Lower leg skin (tissue), 3 donors: Measurements from ENCODE around the gene PTPRN2.

Experiments
- CTCF ChIP-seq, 3 donors: fragments of 450-650 bp; IDR thresholded peaks; one replicate each; pipeline ENCODE4 v1.5.1; 2016; ENCODE audit warnings: antibody characterized with exemption in 3 of 3, mild to moderate bottlenecking in 3 of 3, moderate library complexity in 2 of 3
- POLR2A ChIP-seq, 2 donors: fragments of 450-650 bp; IDR thresholded peaks; one replicate each; pipeline ENCODE4 v1.6.1; 2016 to 2017; ENCODE audit warnings: antibody characterized with exemption in 2 of 2, mild to moderate bottlenecking in 1 of 2, moderate library complexity in 1 of 2

DNA sequence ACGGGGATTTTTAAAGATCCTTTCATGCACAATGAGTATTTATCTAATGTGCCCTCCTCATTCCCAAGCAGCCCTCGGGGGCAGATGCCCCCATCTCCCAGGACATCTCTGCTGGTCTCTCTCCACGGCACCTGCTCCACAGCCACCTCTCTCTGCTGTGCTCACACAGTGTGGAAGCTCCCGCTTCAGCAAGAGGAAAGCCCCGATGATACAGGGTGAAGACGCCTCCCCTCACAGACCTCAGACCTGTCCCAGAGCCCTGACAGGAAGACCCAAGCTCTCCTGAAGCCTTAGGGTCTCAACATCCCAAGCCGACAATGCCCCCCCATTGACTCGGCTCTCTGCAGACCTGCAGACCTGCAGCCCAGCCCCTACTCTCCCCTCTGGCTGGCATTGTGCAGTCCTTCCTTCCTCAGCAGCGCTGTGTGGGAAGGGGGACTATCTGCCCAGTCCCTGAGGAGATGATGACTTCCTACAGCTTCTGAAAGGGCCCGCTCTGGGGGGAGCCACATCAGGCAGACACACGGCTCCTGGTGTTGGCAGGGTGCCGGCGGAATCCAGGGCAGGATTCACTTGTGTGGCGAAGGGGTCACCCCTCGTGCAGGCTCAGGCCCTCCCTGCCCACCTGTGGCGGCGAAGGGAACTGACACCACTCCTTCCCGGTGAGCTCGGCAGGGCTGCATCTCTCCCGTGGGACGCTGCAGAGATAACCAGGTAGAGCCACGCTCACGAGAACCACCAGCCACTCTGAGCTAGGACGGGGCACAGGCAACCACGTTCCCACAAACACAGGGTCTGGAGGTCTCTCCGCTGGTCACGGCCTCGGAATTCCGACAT, 61.8 kb downstream of the PTPRN2 start:
- TF ChIP-seq CTCF (IDR thresholded peaks at IDR 0.05) (no peak), POLR2A (IDR thresholded peaks at IDR 0.05) (no peak)
